HG02970 (cell line): ENCODE data around the gene PROSER3.
"Not testable (repeated sequence)": the region's sequence is repeated elsewhere in the genome, so short reads cannot be mapped to it uniquely, and the experiment has no call there.

ENCODE experiments used
- ATAC-seq: cut with Tn5 transposase; IDR thresholded peaks from one replicate; pipeline ENCODE4 v1.9.1; 2021; ENCODE audit warnings: mild to moderate bottlenecking, moderate library complexity, moderate number of reproducible peaks; ENCODE audit not compliant: unreplicated experiment, low FRiP score

The PROSER3 gene

DNA sequence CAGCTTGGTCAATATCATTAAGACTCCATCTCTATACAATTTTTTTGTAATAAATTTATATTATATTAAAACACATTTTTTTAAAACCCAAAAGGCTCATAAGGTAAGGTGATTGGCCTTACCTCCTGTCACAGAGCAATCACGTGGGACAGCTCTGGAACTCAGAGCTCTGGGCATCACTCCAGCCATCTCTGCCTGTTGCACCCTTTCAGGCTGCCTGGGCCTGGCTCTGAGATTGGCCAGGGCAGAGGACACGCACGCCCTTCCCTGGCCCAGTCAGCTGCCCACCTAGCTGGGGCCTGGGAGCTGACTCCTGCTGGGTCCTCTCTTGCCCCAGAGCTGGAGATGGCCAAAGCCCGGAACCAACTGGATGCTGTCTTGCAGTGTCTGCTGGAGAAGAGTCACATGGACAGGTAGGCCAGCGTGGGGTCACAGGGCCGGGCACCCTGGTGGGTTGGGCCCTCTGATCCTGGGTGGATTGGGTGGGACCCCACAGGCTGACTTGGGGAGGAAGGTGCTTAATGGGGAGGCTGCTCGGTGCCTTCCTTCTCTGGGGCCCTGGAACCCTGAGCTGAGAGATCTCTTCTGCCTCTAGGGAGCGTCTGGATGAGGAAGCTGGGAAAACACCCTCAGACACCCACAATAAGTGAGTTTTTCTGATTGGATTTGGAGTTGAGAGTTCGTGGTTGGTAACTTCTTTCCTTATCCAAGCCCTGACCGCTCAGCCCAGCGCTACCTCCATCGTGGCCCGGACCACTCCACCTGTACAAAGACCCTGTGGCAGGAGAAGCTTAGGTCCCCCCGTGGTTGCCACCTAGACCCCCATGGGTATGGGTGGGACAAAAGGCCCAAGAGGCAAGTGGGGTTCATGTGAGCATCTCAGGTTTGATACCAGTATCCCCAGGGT lies 5.9 kb upstream of the PROSER3 start:
- no peak for ATAC-seq

DNA sequence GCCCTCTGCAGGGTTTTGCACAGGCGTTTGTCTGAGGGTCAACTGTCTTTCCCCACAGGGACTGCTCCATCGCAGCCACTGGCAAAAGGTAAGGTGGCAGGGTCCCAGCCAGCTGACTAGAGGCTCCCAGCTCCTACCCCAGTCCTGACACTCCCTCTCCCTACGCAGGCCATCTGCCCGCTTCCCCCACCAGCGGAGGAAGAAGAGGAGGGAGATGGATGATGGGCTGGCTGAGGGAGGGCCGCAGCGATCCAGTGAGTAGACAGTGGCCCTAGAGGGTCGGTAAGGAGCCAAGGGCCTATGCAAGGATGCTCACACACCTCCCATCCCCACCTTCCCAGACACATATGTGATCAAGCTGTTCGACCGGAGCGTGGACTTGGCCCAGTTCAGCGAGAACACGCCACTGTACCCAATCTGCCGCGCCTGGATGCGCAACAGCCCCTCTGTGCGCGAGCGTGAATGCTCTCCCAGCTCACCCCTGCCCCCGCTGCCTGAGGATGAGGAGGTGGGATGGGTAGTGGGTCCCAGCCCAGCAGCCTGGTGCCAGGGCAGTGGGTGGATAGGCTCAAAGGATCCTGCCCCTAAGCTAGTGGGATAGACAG lies 5.1 kb upstream of the PROSER3 start:
- ATAC-seq: no peak

GRCh38 chr19:35753634-35754369 lies 4.2 kb upstream of the PROSER3 start:
- no peak for ATAC-seq

GRCh38 chr19:35754370-35755130 lies 3.4 kb upstream of the PROSER3 start:
- ATAC-seq: no peak

DNA sequence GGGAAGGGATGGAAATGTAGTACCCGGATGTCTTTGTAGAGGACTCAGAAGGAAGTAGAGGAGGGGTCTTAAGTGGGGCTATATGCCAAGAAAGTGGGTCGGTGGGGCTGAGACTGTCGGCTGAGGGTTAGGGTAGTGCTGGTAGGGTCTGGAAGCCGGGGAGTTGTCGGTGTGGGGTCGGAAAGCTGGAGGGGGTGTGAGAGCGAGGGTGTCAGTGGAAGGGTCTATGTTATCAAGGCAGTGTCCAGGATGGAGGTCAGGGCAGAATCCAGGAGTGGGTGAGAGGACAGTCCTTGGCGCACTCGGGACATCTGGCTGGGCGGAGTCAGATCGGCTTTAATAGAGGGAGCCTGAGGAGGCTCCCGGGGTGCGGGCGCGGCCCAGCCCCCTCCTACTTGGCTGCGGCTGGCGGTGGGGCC lies 2.8 kb upstream of the PROSER3 start:
- ATAC-seq: no peak

DNA sequence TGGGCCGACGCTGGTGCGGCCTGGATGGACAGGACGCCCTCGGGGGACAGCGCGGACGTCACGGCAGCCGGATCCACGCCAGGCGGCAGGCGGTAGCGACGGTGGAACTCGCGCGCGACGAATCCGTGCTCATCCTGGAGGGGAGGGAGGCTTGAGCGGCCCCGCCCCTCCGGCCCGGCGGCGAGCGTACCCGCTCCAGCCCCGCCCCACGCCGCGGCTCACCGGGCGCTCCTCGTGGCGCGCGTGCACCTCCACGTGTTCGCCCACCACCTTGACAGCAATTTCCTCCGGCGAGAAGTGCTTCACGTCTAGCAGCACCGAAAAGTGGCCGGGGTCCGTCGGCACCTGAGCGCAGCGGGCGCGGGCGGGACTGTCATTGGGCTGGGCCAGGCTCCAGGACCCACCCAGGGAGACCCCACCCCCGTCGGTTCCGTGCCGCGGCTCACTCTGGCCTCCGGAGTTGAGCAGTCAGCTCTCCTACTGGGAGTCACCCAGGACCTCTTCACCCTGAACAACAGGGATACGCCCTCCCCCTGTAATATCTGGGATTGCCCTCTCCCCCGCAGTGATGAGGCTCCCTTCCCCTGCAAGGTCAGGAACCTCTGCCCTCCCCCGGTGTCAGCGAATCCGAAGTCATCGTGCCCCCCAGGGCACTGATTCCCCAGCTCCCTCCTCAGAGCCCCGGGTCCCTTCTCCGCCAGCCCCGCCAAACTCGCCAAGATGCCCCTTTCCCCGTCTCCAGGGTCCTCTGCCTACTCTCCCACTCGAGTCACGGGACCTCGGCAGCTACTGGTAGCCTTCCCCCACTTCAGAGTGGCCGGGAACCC lies 2.2 kb upstream of the PROSER3 start:
- no peak for ATAC-seq

DNA sequence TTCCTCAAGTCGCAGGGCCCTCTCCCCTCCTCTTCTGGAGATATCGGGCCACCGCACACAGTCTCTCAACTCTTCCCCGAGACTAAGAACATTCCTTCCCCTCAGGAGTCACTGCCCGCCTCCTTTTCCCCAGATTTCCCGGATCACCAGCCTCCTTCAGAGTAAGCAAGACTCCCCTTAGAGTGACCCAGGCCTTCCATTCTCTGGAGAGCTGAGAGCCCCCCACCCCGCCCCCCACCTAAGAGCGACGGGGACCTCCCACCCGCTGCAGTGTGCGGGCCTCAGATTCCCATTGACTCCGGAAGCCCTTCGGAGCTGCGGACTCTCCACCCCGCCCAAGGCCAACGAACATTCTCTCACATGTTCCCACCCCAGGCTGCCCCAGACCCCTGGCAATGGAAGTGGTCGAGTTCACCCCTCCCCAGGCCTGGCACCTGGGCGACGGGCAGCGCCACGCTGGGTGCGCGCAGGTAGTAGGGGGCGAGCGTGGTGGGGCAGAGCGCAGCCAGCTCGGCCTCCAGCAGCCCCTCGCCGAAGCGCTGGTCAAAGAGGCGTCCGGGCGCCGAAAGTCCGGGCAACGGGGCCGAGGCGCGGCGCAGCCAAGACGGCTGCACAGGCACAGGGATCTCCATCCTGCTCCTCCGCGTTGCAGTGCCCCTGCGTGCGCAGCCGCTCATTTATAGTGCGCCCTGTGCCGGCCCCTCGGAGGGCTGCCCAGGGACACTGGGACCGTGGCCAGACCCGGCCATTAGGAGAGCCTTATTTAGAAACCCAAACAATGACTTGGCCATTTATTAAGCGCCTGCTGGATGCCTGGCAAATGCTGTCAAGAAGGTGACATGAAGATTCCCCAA lies 1.4 kb upstream of the PROSER3 start, which contains the start of gene HSPB6:
HSPB6 (minus strand) TSS at position 653 of the 854 bp plus-strand sequence; CDS start at position 632, 21 bp downstream.
- ATAC-seq: no peak

- no peak for ATAC-seq
These were observed 686 bp upstream of the PROSER3 start for GRCh38 chr19:35757231-35757748.

GRCh38 chr19:35759697-35760096 lies 1.7 kb downstream of the PROSER3 start:
- no peak for ATAC-seq

- ATAC-seq: no peak
These were observed 2.9 kb downstream of the PROSER3 start for GRCh38 chr19:35760711-35761349.

DNA sequence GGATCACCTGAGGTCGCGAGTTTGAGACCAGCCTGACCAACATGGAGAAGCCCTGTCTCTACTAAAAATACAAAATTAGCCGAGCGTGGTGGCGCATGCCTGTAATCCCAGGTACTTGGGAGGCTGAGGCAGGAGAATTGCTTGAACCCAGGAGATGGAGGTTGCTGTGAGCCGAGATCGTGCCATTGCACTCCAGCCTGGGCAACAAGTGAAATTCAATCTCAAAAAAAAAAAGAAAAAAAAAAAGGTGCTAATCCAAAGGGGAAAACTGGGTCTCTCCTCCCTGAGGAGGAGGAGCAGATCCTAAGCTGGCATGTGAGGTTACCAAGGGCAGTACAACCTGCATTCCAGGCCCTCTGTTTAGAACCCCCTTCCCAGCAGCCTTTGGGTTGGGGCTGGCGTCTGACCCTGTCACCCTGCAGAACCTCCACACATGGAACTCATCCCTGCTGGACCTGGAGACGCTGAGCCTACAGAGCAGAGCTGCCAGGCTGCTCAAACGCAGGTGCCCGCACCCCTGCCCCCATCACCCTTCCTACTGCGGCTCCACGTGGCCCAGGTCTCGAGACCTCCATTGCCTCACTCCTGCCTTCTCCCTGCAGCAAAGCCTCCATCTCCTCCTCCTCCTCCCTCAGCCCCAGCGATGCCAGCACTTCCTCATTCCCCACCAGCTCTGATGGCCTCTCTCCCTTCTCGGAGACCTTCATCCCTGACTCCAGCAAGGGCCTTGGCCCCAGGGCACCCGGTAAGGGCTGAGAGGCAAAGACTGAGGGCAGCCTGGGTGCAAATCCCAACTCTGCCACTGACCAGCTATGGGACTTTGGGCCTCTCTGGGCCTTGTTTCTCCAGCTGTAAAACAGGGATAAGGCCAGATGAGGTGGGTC lies 6.7 kb downstream of the PROSER3 start:
- no peak for ATAC-seq

DNA sequence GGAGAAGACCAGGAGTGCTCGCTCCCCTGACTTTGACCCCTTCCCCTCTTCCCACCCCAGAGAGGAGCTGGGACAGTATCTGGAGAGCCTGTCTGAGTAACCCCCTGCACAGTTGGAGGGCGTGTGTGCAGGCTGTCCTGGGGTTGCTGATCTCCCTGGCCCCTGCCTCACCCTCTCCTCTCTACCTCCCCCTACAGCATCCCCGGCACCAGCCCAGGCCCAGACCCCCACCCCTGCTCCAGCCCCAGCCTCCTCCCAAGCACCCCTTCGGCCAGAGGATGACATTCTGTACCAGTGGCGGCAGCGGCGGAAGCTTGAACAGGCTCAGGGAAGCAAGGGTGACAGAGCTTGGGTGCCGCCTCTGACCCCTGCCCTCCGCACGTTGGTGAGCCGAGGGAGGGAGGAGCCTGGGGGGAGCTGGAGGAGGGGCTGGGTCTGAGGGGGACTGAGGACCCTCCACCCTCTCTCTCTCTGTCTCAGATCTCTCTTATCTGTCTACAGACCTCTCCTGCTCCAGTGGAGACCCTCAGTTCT lies 8.7 kb downstream of the PROSER3 start:
- ATAC-seq: no peak

- ATAC-seq: no peak
These were observed 9.5 kb downstream of the PROSER3 start for GRCh38 chr19:35767288-35768081.

GRCh38 chr19:35768082-35768421 lies 10.1 kb downstream of the PROSER3 start:
- ATAC-seq: no peak

GRCh38 chr19:35772362-35772761 lies 14.4 kb downstream of the PROSER3 start:
- not testable (repeated sequence) for ATAC-seq
